NB4 (cell line): ENCODE results near the gene FAM107B.
"Not testable (repeated sequence)": the region's sequence is repeated elsewhere in the genome, so short reads cannot be mapped to it uniquely, and the experiment has no call there.

Experiments
- DNase-seq: peaks from one replicate; pipeline ENCODE4 v3.0.0; 2010; ENCODE audit warnings: low read depth
- H3K4me3 ChIP-seq: one replicate; pipeline ENCODE4 v1.5.1; 2011; ENCODE audit warnings: mild to moderate bottlenecking, low read depth, low read length, moderate library complexity
- MYC ChIP-seq: IDR thresholded peaks from 2 replicates; pipeline ENCODE4 v1.6.1; 2011; ENCODE audit warnings: low read depth, low read length
- POLR2A ChIP-seq: IDR thresholded peaks from 2 replicates; pipeline ENCODE4 v1.6.1; 2011; ENCODE audit warnings: mild to moderate bottlenecking; ENCODE audit not compliant: insufficient read length; ENCODE audit errors: extremely low read depth
- TF ChIP-seq, protein P1 (sequence below): IDR thresholded peaks from one replicate; pipeline ENCODE4 v1.5.1; 2012; ENCODE audit warnings: low read depth, low read length
- TF ChIP-seq, protein P2 (sequence below): IDR thresholded peaks from 2 replicates; pipeline ENCODE4 v1.6.1; 2011; ENCODE audit warnings: low read depth, low read length

FAM107B gene

DNA sequence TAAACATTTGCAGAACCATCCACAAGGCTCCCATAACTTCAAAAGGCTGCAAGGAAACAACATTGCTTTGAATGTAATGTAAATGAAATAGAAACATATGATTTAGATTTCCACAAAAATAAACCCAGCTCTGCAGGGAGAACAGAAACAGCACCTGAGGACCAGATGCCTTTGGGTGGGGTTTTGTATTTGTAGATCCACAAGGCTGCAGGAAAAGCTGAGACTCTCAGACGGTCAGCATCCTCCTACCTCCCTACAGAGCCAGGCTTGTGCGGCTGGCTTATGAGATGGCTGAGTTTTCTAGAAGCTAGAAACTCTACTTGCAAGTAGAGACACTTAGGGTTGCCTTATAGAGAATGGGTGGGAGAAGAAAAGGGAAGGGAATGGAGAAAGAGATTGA is 49.8 kb downstream of the FAM107B start:
- no peak overlapping the region for H3K4me3 ChIP-seq
- TF ChIP-seq POLR2A (no peak), MYC (no peak)
- TF ChIP-seq, protein P1, sequence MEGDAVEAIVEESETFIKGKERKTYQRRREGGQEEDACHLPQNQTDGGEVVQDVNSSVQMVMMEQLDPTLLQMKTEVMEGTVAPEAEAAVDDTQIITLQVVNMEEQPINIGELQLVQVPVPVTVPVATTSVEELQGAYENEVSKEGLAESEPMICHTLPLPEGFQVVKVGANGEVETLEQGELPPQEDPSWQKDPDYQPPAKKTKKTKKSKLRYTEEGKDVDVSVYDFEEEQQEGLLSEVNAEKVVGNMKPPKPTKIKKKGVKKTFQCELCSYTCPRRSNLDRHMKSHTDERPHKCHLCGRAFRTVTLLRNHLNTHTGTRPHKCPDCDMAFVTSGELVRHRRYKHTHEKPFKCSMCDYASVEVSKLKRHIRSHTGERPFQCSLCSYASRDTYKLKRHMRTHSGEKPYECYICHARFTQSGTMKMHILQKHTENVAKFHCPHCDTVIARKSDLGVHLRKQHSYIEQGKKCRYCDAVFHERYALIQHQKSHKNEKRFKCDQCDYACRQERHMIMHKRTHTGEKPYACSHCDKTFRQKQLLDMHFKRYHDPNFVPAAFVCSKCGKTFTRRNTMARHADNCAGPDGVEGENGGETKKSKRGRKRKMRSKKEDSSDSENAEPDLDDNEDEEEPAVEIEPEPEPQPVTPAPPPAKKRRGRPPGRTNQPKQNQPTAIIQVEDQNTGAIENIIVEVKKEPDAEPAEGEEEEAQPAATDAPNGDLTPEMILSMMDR = no peak
- TF ChIP-seq, protein P2, sequence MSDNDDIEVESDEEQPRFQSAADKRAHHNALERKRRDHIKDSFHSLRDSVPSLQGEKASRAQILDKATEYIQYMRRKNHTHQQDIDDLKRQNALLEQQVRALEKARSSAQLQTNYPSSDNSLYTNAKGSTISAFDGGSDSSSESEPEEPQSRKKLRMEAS = no peak
- DNase-seq = no peak

DNA sequence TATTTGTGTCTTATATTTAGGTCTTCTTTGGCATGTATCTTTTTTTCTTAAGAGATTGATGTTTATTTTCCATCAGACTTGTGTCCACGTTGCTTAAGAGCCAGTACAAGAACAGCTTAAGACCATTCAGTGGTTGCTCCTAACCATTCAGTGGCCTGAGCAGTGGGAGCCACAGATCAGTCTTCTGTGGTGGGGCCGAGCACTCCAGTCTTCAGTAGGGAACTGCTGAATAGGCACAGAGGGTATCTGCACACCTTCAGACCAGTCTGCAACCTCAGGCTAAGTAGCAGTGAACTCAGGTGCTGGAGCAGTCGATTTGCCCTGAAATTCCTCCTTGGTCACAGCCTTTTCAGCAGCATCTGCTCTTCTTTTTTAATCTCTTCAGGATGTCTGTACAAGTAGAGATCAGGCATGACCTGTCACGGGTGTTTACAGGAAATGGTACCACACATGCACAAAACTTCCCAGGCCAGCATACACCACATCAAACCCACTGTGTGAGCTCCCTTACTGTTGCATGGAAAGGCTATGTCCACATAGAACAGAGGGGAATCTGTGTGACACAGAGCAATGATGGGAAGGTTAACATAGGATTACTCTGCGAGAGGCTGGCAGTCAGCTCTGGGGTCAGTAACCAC is 51.5 kb downstream of the FAM107B start:
- H3K4me3 ChIP-seq = no peak overlapping the region
- DNase-seq = no peak
- TF ChIP-seq POLR2A (no peak), MYC (no peak)
- TF ChIP-seq, protein P1 = no peak
- TF ChIP-seq, protein P2 = no peak

DNA sequence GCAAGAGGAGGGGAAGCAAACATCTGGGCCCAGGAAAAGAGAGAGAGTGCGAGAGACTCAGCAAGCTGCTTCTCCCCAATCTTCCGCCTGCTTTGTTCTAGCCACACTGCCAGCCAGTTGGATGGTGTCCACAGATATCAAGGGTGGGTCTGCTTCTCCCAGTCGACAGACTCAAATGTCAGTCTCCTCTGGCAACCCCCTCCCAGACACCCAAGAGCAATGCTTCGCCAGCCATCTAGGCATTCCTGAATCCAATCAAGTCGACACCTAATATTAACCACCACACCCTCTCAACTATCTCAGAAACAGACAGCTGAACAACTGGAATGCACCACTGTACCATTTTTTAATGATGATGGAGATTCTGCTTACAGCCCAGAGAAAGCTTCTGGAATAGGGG is 57.1 kb downstream of the FAM107B start:
- H3K4me3 ChIP-seq = no peak overlapping the region
- TF ChIP-seq, protein P2 = no peak
- TF ChIP-seq POLR2A (no peak), MYC (no peak)
- TF ChIP-seq, protein P1 = no peak
- no peak for DNase-seq

DNA sequence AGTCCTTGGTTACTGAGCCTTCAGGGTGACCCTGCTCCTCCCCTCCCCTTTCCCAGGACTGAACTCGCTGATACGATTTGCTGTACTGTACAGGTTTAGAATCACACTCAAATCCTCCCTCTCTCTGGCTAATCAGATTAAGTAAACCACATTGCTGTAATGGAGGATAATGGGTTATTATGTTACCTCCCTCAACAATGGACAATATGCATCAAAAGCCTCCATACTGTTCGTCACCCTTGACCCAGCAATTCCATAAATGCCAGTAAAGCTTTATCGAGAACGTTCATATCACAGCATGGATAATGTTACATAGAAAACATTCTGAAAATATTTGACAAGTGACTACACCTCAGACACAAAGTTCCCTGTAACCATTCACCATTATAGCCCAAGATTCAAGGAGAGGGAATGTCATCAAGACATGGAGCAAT is 61.7 kb downstream of the FAM107B start:
- DNase-seq = no peak
- no peak overlapping the region for H3K4me3 ChIP-seq
- TF ChIP-seq, protein P2 = no peak
- no peak for TF ChIP-seq POLR2A
- TF ChIP-seq, protein P1 = no peak
- TF ChIP-seq MYC = no peak

DNA sequence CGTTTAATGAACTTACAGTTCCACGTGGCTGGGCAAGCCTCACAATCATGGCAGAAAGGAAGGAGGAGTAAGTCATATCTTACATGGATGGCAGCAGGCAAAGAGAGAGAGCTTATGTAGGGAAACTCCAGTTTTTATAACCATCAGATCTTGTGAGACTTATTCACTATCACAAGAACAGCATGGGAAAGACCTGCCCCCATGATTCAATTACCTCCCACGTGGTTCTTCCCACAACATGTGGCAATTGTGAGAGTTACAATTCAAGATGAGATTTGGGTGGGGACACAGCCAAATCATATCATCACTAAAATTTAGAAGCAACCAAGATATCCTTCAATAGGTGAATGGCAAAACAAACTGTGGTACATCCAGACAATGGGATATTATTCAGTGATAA is 65.4 kb downstream of the FAM107B start:
- not testable (repeated sequence) for H3K4me3 ChIP-seq, DNase-seq

DNA sequence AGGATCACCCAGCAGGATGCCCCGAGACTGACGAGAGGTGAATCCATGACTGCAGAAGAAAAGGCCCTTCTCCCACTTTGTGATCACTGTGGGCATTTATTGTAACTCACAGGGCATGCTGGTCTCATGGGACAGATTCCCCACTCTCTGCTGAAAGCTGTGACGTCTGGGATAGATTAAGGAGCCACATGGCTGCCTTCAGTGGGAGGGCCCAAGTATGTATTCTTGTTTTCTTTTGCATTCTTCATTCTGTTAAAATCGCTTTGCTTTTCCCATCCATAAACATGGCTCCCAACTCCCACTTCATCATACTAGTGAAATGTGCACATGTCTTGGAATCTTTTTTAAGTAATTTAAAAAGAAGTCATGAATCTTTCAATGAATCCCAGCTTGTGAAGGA is 67.2 kb downstream of the FAM107B start:
- TF ChIP-seq MYC (no peak), POLR2A (no peak)
- TF ChIP-seq, protein P2 = no peak
- TF ChIP-seq, protein P1 = no peak
- no peak for DNase-seq
- no peak overlapping the region for H3K4me3 ChIP-seq
